Loucy (cell line): ENCODE data around the gene HMGB2.

ENCODE experiments used
- EZH2phosphoT487 ChIP-seq: fragments of 200-600 bp; IDR thresholded peaks from 2 replicates; pipeline ENCODE4 v1.6.1; 2018; ENCODE audit warnings: antibody characterized with exemption, mild to moderate bottlenecking, moderate library complexity, borderline replicate concordance
- TF ChIP-seq, protein P1 (sequence below): fragments of 200-600 bp; sonication (generic); conservative IDR thresholded peaks from 2 replicates; pipeline ENCODE4 v1.5.1; 2014; ENCODE audit warnings: mild to moderate bottlenecking, antibody characterized with exemption, low read length

GRCh38 chr4:173381610-173382009 is 47.5 kb upstream of the HMGB2 start:
- TF ChIP-seq, protein P1, sequence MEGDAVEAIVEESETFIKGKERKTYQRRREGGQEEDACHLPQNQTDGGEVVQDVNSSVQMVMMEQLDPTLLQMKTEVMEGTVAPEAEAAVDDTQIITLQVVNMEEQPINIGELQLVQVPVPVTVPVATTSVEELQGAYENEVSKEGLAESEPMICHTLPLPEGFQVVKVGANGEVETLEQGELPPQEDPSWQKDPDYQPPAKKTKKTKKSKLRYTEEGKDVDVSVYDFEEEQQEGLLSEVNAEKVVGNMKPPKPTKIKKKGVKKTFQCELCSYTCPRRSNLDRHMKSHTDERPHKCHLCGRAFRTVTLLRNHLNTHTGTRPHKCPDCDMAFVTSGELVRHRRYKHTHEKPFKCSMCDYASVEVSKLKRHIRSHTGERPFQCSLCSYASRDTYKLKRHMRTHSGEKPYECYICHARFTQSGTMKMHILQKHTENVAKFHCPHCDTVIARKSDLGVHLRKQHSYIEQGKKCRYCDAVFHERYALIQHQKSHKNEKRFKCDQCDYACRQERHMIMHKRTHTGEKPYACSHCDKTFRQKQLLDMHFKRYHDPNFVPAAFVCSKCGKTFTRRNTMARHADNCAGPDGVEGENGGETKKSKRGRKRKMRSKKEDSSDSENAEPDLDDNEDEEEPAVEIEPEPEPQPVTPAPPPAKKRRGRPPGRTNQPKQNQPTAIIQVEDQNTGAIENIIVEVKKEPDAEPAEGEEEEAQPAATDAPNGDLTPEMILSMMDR = no peak
- no peak for TF ChIP-seq EZH2phosphoT487
